Measurements from ENCODE around the gene PLA1A. TPM values are rescaled to one million over a fixed set of nuclear protein-coding genes. Genes with fewer than 3 reads are reported as not detected.

Gene PLA1A
- total RNA-seq, 1 donor from 2014 or later, result not detected

DNA sequence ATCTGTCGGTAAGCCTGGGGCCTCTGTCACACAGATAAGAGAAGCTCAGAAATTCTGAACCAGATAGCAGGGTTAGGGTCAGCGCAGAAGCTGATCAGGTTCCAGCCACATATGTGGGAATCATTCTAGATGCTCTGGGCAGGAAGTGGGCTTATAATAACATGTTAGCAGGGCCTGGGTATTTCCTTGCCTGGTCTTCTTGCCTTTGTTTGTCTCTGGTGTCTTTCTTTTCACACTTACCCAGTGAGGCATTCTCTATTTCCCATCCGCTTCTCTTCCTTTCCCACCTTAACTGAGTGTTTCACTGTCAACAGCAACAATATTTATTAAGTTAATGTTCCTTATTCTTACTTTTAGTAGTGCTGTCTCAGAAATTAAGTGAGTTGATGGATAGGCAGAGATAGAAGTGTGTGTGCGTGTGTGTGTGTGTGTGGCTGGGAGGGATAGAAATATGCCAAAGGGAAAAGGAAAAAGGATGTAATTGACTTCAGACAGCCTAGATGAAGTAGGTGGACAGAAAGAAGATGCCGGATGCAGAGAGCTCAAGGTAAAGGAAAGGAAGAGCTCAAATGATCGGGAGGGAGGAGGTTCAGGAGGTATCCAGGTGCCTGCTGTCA, 2.0 kb downstream of the PLA1A start:
- H3K4me3 Mint-ChIP-seq (ENCODE audit: low read depth), result no peak overlapping the region
- H3K27ac Mint-ChIP-seq, result no peak overlapping the region
- H3K4me1 Mint-ChIP-seq (ENCODE audit: low read depth), result peaks cover 20% of the 10 kb centered on the region
- H3K27me3 Mint-ChIP-seq (ENCODE audit: low read depth), result no peaks in the 10 kb centered on the region
- H3K9me3 Mint-ChIP-seq, result no peaks in the 10 kb centered on the region
- intact Hi-C loops (cut with micrococcal nuclease), result no loop called here
- DNase-seq (ENCODE audit: low spot score), result no peak
- no peaks in the 10 kb centered on the region for H3K36me3 Mint-ChIP-seq (ENCODE audit: low read depth)

DNA sequence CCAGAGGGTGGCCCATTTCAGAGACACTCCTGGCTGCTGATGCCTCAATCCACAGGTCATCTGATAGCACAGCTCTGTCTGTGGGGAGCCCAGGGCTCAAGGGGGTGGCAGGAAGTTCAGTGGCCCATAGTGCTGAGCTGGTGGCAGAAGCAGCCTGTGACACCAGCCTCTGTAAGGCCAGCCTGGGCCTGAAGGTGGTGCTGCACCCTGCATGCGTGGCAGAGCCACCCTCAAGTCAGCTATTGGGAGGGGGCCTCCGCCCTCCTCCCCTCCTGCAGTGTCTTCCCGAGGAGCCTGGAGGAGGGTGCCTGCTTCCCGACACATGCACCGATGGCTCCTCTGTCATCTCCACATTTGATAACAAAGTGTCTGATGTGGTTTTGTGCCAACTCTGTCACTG, 3.0 kb downstream of the PLA1A start:
- H3K4me1 Mint-ChIP-seq (ENCODE audit: low read depth), result peaks cover 25% of the 10 kb centered on the region
- DNase-seq (ENCODE audit: low spot score), result peak; percentile 14
- H3K36me3 Mint-ChIP-seq (ENCODE audit: low read depth), result no peaks in the 10 kb centered on the region
- no peaks in the 10 kb centered on the region for H3K9me3 Mint-ChIP-seq
- no peaks in the 10 kb centered on the region for H3K27me3 Mint-ChIP-seq (ENCODE audit: low read depth)
- intact Hi-C loops (cut with micrococcal nuclease), result no loop called here
- no peak overlapping the region for H3K27ac Mint-ChIP-seq
- no peak overlapping the region for H3K4me3 Mint-ChIP-seq (ENCODE audit: low read depth)

DNA sequence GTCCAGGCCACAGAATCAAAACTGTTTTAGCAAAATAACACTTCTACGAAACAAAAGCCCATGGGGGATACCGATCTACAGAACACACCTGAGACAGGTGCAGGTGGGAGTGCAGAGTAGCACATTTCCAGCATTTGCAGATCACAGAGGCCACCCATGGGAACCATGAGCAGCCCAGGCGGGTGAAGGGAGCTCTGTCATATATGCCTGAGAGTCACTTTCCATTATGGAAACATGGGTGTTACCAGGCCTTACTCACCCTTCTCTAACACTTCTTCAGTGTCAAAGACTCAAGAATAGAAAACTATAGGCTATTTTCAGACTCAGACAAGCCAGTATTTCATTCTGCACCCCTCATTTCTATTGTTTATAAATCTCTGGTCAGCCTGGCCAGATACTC, 3.5 kb downstream of the PLA1A start:
- Mint-ChIP-seq H3K36me3 (ENCODE audit: low read depth) (no peaks in the 10 kb centered on the region), H3K27ac (no peak overlapping the region), H3K4me1 (ENCODE audit: low read depth) (peaks cover 21% of the 10 kb centered on the region), H3K27me3 (ENCODE audit: low read depth) (no peaks in the 10 kb centered on the region), H3K9me3 (no peaks in the 10 kb centered on the region), H3K4me3 (ENCODE audit: low read depth) (no peak overlapping the region)
- intact Hi-C loops (cut with micrococcal nuclease), result no loop called here
- DNase-seq (ENCODE audit: low spot score), result no peak

DNA sequence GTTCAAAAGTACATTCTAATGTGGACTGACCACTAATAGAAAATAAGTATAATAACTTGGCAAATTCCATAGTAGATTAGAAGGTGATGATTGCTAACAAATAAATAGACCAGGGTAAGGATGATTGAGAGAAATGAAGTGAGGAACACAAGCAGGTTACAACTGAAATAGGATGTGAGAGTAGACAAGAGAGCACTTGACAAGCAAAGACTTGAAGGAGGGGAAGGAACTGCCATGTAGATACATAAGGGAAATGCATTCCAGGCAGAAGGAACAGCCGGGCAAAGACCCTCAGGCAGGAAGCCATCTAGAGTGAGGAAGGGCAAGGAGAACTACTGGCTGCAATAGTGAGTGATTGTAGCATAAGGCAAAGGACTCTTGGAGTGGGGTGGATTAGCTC, 5.0 kb downstream of the PLA1A start:
- peaks cover 4% of the 10 kb centered on the region for H3K27me3 Mint-ChIP-seq (ENCODE audit: low read depth)
- no peaks in the 10 kb centered on the region for H3K36me3 Mint-ChIP-seq (ENCODE audit: low read depth)
- H3K9me3 Mint-ChIP-seq, result no peaks in the 10 kb centered on the region
- DNase-seq (ENCODE audit: low spot score), result no peak
- H3K4me1 Mint-ChIP-seq (ENCODE audit: low read depth), result peaks cover 18% of the 10 kb centered on the region
- intact Hi-C loops (cut with micrococcal nuclease), result no loop called here
- H3K4me3 Mint-ChIP-seq (ENCODE audit: low read depth), result no peak overlapping the region
- H3K27ac Mint-ChIP-seq, result no peak overlapping the region

DNA sequence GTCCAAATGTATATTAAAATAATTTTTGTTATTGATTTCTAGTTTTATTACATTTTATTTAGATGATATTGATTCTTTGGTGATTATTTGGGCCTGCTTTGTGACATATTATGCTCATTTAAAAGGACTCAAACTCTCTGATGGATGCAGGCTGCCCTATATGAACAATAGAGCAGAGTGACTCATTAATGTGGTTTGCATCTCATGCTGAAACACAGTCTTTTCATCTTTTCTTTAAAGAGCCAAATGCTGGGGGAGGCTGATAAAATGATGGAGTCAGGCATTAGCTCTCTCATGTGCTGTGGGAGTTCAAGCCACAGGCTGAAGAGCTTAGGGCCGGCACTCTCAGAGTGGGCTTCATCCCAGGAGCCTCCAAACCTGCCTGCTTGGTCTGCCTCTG, 7.2 kb downstream of the PLA1A start:
- no peaks in the 10 kb centered on the region for H3K36me3 Mint-ChIP-seq (ENCODE audit: low read depth)
- no peak overlapping the region for H3K27ac Mint-ChIP-seq
- intact Hi-C loops (cut with micrococcal nuclease), result no loop called here
- no peak for DNase-seq (ENCODE audit: low spot score)
- no peaks in the 10 kb centered on the region for H3K9me3 Mint-ChIP-seq
- H3K4me3 Mint-ChIP-seq (ENCODE audit: low read depth), result no peak overlapping the region
- peaks cover 16% of the 10 kb centered on the region for H3K27me3 Mint-ChIP-seq (ENCODE audit: low read depth)
- peaks cover 13% of the 10 kb centered on the region for H3K4me1 Mint-ChIP-seq (ENCODE audit: low read depth)

DNA sequence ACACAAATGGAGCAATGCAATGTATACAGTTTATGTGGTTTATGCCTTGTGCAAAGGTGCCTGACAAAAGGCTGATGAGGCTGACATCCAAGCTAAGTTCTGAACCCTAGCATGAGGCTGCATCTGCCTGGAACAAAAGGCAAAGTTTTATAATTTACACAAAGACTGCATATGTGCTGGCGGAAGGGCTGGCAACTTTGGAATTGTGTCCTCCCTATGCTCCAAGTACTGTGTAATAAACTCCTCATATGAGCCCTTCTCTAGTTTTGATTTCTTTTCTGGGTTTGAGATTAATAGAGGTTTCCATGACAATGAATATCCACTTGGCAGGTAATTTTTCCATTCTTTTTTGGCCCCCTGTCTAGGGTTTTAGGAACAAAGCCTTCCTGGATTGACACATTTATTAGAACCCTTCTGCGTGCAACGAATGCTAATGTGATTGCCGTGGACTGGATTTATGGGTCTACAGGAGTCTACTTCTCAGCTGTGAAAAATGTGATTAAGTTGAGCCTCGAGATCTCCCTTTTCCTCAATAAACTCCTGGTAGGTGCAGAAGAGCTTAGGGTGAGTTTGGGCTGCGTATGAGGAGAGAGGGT, 10.8 kb downstream of the PLA1A start:
- H3K27me3 Mint-ChIP-seq (ENCODE audit: low read depth), result peaks cover 25% of the 10 kb centered on the region
- no peak for DNase-seq (ENCODE audit: low spot score)
- H3K4me3 Mint-ChIP-seq (ENCODE audit: low read depth), result no peak overlapping the region
- intact Hi-C loops (cut with micrococcal nuclease), result no loop called here
- H3K27ac Mint-ChIP-seq, result no peak overlapping the region
- H3K9me3 Mint-ChIP-seq, result no peaks in the 10 kb centered on the region
- peaks cover 9% of the 10 kb centered on the region for H3K4me1 Mint-ChIP-seq (ENCODE audit: low read depth)
- H3K36me3 Mint-ChIP-seq (ENCODE audit: low read depth), result no peaks in the 10 kb centered on the region

DNA sequence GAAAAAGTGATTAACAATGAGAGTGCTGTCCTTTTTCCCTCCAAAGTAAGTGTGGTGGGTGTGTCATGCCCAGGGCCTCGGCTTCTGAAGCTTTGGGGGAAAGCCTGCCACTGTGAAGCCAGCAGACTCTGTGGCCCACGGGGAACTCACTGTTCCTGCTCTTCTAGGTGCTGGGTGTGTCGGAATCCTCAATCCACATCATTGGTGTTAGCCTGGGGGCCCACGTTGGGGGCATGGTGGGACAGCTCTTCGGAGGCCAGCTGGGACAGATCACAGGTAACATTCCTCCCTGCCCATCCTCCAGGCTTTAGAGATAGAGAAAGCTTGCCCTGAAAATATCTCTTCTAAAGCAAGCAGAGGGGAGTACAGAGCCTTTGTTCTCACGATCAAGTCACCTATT, 11.6 kb downstream of the PLA1A start:
- Mint-ChIP-seq H3K4me1 (ENCODE audit: low read depth) (peaks cover 6% of the 10 kb centered on the region), H3K36me3 (ENCODE audit: low read depth) (no peaks in the 10 kb centered on the region), H3K27me3 (ENCODE audit: low read depth) (peaks cover 25% of the 10 kb centered on the region), H3K27ac (no peak overlapping the region), H3K4me3 (ENCODE audit: low read depth) (no peak overlapping the region), H3K9me3 (no peaks in the 10 kb centered on the region)
- intact Hi-C loops (cut with micrococcal nuclease), result no loop called here
- DNase-seq (ENCODE audit: low spot score), result no peak

DNA sequence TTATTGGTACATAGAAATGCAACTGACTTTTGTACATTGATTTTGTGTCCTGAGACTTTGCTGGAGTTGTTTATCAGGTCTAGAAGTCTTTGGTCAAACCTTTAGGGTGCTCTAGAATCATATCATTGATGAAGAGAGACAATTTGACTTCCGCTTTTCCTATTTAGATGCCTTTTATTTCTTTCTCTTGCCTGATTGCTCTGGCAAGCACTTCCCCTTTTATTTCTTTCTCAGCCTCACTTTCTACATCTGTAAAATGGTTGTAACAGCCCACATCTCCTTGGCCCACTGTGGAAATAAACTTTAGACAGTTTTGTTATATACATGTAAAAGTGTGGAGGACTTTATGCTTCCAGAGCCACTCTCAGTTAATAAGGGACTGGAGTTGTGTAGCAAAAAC, 14.0 kb downstream of the PLA1A start:
- no peak for DNase-seq (ENCODE audit: low spot score)
- H3K9me3 Mint-ChIP-seq, result no peaks in the 10 kb centered on the region
- intact Hi-C loops (cut with micrococcal nuclease), result no loop called here
- no peak overlapping the region for H3K4me3 Mint-ChIP-seq (ENCODE audit: low read depth)
- H3K4me1 Mint-ChIP-seq (ENCODE audit: low read depth), result no peaks in the 10 kb centered on the region
- no peaks in the 10 kb centered on the region for H3K36me3 Mint-ChIP-seq (ENCODE audit: low read depth)
- H3K27ac Mint-ChIP-seq, result no peak overlapping the region
- H3K27me3 Mint-ChIP-seq (ENCODE audit: low read depth), result peaks cover 27% of the 10 kb centered on the region

DNA sequence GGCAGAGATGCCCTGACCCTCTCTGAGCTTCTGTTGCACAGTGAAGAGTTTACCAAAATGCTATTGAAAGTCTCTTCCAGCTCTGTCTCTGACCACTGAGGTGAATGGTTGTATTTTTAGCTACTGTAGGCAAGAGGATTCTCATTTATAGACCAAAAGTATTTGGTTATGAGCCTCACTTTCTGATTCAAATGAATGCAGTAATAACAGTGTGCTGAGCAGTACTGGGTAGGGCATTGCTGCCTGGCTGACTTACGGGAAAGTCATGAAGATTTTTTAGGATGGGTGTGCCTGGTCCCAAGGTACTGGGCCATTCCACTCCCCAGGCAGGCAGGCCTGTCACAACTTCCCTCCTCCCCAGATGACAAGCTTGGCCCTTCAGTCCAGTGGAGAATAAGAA, 15.5 kb downstream of the PLA1A start:
- intact Hi-C loops (cut with micrococcal nuclease), result no loop called here

DNA sequence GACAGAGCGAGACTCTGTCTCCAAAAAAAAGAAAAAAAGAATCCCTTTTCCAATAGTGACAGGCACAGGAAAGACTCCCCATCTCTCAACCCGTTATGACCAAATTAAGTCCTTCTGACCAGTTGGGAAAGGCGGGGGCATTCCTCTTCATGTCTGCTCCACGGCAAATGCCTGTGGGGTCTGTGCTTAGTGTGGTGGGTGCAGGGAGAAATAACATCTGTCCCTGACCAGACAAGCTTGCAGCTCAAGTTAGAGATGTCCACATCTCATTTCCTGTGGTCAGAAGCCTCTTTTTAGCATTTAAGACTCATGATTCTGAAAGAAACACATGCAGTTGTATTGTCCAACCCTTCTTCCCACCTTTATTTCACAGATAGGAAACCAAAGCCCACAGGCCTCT, 16.2 kb downstream of the PLA1A start:
- H3K4me1 Mint-ChIP-seq (ENCODE audit: low read depth), result no peaks in the 10 kb centered on the region
- intact Hi-C loops (cut with micrococcal nuclease), result no loop called here
- no peak overlapping the region for H3K4me3 Mint-ChIP-seq (ENCODE audit: low read depth)

More for the DNA sequence above, 15.5 kb downstream of the PLA1A start:
- H3K4me3 Mint-ChIP-seq (ENCODE audit: low read depth), result no peak overlapping the region
- DNase-seq (ENCODE audit: low spot score), result no peak
- H3K4me1 Mint-ChIP-seq (ENCODE audit: low read depth), result no peaks in the 10 kb centered on the region
- no peaks in the 10 kb centered on the region for H3K9me3 Mint-ChIP-seq
- H3K27me3 Mint-ChIP-seq (ENCODE audit: low read depth), result peaks cover 21% of the 10 kb centered on the region
- no peaks in the 10 kb centered on the region for H3K36me3 Mint-ChIP-seq (ENCODE audit: low read depth)
- H3K27ac Mint-ChIP-seq, result no peak overlapping the region

DNA sequence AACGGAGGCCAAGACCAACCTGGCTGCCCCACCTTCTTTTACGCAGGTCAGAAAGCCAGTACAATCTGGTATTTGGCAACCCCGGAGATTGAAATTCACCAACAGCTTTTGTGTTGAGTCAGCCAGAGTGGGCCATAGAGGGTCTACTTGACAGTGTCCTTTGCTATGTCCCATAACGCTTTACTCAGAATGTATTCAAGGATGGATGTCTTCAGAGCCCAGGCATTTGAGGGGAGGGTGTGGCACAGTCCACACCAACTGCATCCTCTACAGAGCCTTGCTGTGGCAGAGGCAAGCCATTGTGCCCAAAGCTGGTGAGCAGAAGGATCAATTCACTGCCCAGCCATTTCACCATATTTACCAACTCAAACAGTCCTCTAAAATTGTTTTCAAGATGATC, 18.4 kb downstream of the PLA1A start:
- no peak for DNase-seq (ENCODE audit: low spot score)
- Mint-ChIP-seq H3K4me1 (ENCODE audit: low read depth) (no peaks in the 10 kb centered on the region), H3K27ac (no peak overlapping the region), H3K4me3 (ENCODE audit: low read depth) (no peak overlapping the region), H3K36me3 (ENCODE audit: low read depth) (no peaks in the 10 kb centered on the region), H3K9me3 (no peaks in the 10 kb centered on the region), H3K27me3 (ENCODE audit: low read depth) (peaks cover 10% of the 10 kb centered on the region)
- intact Hi-C loops (cut with micrococcal nuclease), result no loop called here

More for the DNA sequence above, 16.2 kb downstream of the PLA1A start:
- Mint-ChIP-seq H3K27me3 (ENCODE audit: low read depth) (peaks cover 17% of the 10 kb centered on the region), H3K9me3 (no peaks in the 10 kb centered on the region), H3K36me3 (ENCODE audit: low read depth) (no peaks in the 10 kb centered on the region), H3K27ac (no peak overlapping the region)
- no peak for DNase-seq (ENCODE audit: low spot score)

DNA sequence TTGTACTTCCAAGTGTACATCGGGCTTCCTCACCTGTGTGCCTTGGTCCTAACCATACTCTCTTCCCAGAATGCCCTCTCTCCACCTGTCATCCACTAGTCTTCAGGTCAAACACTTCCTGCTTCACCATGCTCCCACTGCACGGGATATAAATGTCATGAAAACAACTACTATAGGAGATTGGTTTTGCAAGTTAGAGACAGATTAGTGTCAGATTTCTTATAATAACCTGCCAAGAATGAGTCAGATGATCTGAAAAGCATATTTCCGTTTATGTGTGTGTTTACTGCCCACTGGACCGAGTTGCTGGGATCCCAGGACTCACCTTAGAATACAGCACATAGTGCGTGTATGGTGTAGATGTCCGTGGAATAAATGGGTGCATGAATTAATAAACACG, 21.4 kb downstream of the PLA1A start:
- H3K4me3 Mint-ChIP-seq (ENCODE audit: low read depth), result no peak overlapping the region
- no peak overlapping the region for H3K27ac Mint-ChIP-seq
- H3K36me3 Mint-ChIP-seq (ENCODE audit: low read depth), result no peaks in the 10 kb centered on the region
- peaks cover 6% of the 10 kb centered on the region for H3K27me3 Mint-ChIP-seq (ENCODE audit: low read depth)
- intact Hi-C loops (cut with micrococcal nuclease), result no loop called here
- DNase-seq (ENCODE audit: low spot score), result no peak
- H3K4me1 Mint-ChIP-seq (ENCODE audit: low read depth), result no peaks in the 10 kb centered on the region
- no peaks in the 10 kb centered on the region for H3K9me3 Mint-ChIP-seq

DNA sequence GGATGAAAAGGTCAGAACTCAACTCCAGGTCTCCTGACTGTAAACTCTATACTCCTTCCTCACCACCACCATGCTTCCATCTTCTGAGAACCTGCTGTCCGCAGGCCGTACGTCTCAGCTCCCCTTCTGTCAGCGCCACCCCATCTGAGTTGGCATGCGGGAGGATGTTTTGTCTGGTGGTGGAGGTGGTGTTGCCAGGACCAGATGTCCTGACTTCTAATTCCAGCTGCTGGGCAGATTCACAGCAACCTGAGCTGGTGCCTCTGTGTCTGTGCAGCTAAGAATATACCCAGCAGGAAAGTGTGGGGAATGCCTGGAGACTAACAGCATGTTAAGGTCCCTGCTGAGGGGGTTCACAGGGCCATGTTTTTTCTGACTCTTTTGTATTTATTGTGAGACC, 23.2 kb downstream of the PLA1A start:
- no peak for DNase-seq (ENCODE audit: low spot score)
- Mint-ChIP-seq H3K4me3 (ENCODE audit: low read depth) (no peak overlapping the region), H3K4me1 (ENCODE audit: low read depth) (no peaks in the 10 kb centered on the region), H3K36me3 (ENCODE audit: low read depth) (no peaks in the 10 kb centered on the region), H3K27me3 (ENCODE audit: low read depth) (peaks cover 3% of the 10 kb centered on the region), H3K9me3 (no peaks in the 10 kb centered on the region), H3K27ac (no peak overlapping the region)
- intact Hi-C loops (cut with micrococcal nuclease), result no loop called here
